Retinal pigment epithelial cell (primary cell): ENCODE measurements around the gene NNMT.

Experiments
- DNase-seq: peaks from one replicate; pipeline ENCODE4 v3.0.0-alpha.2; 2010; ENCODE audit warnings: low read depth
- H3K4me3 ChIP-seq: 2 replicates; pipeline ENCODE4 v1.5.1; 2011; ENCODE audit warnings: mild to moderate bottlenecking, low read length, control low read depth, moderate library complexity
- TF ChIP-seq, protein P1 (sequence below): conservative IDR thresholded peaks from 2 replicates; pipeline ENCODE4 v1.5.1; 2011; ENCODE audit warnings: low read depth, low read length, control low read depth, inconsistent platforms

The NNMT gene

DNA sequence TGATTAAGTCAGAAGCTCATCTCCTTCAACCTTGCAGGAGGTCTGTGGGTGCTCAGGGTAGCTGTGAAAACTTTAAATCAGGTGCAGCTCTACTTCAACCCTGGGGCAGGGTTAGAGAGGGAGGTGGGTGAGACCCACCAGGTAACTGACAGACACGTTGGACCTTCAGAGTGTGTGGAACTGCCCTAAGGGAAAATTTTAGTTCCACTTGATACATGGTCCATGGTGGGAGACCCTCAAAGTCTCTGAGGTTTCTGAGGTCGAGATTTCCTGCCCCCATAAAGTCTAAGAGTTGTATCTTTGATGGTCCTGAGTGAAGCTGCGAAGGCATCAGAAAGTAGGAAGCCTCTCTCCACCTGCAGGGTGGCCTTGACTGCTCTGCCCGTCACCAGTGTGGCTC is 23.9 kb upstream of the NNMT start:
- TF ChIP-seq, protein P1, sequence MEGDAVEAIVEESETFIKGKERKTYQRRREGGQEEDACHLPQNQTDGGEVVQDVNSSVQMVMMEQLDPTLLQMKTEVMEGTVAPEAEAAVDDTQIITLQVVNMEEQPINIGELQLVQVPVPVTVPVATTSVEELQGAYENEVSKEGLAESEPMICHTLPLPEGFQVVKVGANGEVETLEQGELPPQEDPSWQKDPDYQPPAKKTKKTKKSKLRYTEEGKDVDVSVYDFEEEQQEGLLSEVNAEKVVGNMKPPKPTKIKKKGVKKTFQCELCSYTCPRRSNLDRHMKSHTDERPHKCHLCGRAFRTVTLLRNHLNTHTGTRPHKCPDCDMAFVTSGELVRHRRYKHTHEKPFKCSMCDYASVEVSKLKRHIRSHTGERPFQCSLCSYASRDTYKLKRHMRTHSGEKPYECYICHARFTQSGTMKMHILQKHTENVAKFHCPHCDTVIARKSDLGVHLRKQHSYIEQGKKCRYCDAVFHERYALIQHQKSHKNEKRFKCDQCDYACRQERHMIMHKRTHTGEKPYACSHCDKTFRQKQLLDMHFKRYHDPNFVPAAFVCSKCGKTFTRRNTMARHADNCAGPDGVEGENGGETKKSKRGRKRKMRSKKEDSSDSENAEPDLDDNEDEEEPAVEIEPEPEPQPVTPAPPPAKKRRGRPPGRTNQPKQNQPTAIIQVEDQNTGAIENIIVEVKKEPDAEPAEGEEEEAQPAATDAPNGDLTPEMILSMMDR: no peak
- no peak for DNase-seq
- no peak overlapping the region for H3K4me3 ChIP-seq

DNA sequence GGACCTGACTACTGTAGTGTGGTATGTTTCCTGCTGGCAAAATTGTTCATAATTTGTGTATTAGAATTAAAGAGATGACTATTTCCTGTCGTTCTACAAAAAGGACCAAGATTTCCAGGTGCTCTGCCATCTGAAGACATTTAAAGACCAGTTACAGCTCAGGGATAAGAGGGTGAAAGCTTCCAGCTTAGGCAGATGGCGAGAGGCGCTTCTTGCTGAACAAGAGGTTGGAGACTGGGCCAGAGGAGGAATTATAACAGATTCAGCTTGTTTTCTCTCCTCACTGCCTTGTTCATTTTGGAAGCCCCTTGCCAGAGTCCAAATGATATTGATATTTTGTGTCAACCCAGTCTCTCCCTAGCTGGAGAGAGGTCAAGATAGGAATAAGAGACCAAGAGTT is 23.1 kb upstream of the NNMT start:
- DNase-seq: no peak
- H3K4me3 ChIP-seq: no peak overlapping the region
- TF ChIP-seq, protein P1: no peak

GRCh38 chr11:114273890-114274635 is 22.1 kb upstream of the NNMT start:
- DNase-seq: no peak
- H3K4me3 ChIP-seq: no peak overlapping the region
- TF ChIP-seq, protein P1: no peak

GRCh38 chr11:114274637-114275036 is 21.6 kb upstream of the NNMT start:
- H3K4me3 ChIP-seq: no peak overlapping the region
- no peak for DNase-seq
- TF ChIP-seq, protein P1: no peak

GRCh38 chr11:114275280-114275679 is 20.9 kb upstream of the NNMT start:
- TF ChIP-seq, protein P1: no peak
- no peak overlapping the region for H3K4me3 ChIP-seq

GRCh38 chr11:114276077-114276476 is 20.1 kb upstream of the NNMT start:
- no peak overlapping the region for H3K4me3 ChIP-seq
- DNase-seq: no peak
- TF ChIP-seq, protein P1: no peak

More at GRCh38 chr11:114275280-114275679, 20.9 kb upstream of the NNMT start:
- DNase-seq: no peak

GRCh38 chr11:114277637-114278341 is 18.4 kb upstream of the NNMT start:
- DNase-seq: no peak
- no peak overlapping the region for H3K4me3 ChIP-seq
- TF ChIP-seq, protein P1: no peak
